HL-60 (cell line): ENCODE results near the gene HBA1.
"Not testable (repeated sequence)": the region's sequence is repeated elsewhere in the genome, so short reads cannot be mapped to it uniquely, and the experiment has no call there.

ENCODE experiments used
- DNase-seq, 2 experiments: peaks; one replicate each; pipeline ENCODE4 v3.0.0-alpha.2; 2010 to 2020; ENCODE audit warnings: low read depth in 1 of 2, low spot score in 1 of 2
- H3K27ac ChIP-seq: fragments of 250-450 bp; sonication (Bioruptor Pico); replicated peaks from 2 replicates; pipeline ENCODE4 v1.5.1; 2020; ENCODE audit warnings: mild to moderate bottlenecking, moderate library complexity
- H3K27me3 ChIP-seq: fragments of 250-450 bp; sonication (Bioruptor Pico); 2 replicates; pipeline ENCODE4 v1.5.1; 2021; ENCODE audit warnings: mild to moderate bottlenecking, moderate library complexity; ENCODE audit not compliant: insufficient read depth, poor library complexity, severe bottlenecking
- H3K4me3 ChIP-seq: replicated peaks from 2 replicates; pipeline ENCODE4 v1.5.1; 2011; ENCODE audit warnings: mild to moderate bottlenecking, control low read depth, low read length; ENCODE audit not compliant: insufficient read depth
- GABPA ChIP-seq: IDR thresholded peaks from 2 replicates; pipeline ENCODE4 v1.6.1; 2012; ENCODE audit warnings: low read depth
- TF ChIP-seq, protein P1 (sequence below): IDR thresholded peaks from 2 replicates; pipeline ENCODE4 v1.6.1; 2012; ENCODE audit warnings: low read depth; ENCODE audit not compliant: insufficient replicate concordance

The HBA1 gene

GRCh38 chr16:170088-170507 lies 6.4 kb upstream of the HBA1 start:
- H3K27me3 ChIP-seq, result peaks cover 62% of the 10 kb centered on the region
- TF ChIP-seq, protein P1, sequence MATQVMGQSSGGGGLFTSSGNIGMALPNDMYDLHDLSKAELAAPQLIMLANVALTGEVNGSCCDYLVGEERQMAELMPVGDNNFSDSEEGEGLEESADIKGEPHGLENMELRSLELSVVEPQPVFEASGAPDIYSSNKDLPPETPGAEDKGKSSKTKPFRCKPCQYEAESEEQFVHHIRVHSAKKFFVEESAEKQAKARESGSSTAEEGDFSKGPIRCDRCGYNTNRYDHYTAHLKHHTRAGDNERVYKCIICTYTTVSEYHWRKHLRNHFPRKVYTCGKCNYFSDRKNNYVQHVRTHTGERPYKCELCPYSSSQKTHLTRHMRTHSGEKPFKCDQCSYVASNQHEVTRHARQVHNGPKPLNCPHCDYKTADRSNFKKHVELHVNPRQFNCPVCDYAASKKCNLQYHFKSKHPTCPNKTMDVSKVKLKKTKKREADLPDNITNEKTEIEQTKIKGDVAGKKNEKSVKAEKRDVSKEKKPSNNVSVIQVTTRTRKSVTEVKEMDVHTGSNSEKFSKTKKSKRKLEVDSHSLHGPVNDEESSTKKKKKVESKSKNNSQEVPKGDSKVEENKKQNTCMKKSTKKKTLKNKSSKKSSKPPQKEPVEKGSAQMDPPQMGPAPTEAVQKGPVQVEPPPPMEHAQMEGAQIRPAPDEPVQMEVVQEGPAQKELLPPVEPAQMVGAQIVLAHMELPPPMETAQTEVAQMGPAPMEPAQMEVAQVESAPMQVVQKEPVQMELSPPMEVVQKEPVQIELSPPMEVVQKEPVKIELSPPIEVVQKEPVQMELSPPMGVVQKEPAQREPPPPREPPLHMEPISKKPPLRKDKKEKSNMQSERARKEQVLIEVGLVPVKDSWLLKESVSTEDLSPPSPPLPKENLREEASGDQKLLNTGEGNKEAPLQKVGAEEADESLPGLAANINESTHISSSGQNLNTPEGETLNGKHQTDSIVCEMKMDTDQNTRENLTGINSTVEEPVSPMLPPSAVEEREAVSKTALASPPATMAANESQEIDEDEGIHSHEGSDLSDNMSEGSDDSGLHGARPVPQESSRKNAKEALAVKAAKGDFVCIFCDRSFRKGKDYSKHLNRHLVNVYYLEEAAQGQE, result peak; percentile 88
- H3K27ac ChIP-seq, H3K4me3 ChIP-seq: not testable (repeated sequence)
- DNase-seq, result peak in 1 of 2 experiments; percentile 14

- Histone ChIP-seq H3K27ac (no peak overlapping the region), H3K27me3 (peaks cover 61% of the 10 kb centered on the region)
- no peak for DNase-seq
These were observed 5.7 kb upstream of the HBA1 start for GRCh38 chr16:170788-171187.

GRCh38 chr16:172374-172941 lies 4.0 kb upstream of the HBA1 start, which contains the start of gene HBA2:
Gene HBA2 (plus strand): TSS chr16:172876. CDS start chr16:172913, 37 bp downstream.
- not testable (repeated sequence) for H3K4me3 ChIP-seq, DNase-seq, H3K27ac ChIP-seq
- peaks cover 51% of the 10 kb centered on the region for H3K27me3 ChIP-seq

More at GRCh38 chr16:170788-171187, 5.7 kb upstream of the HBA1 start:
- no peak for TF ChIP-seq GABPA
- TF ChIP-seq, protein P1, result peak; percentile 18
- H3K4me3 ChIP-seq, result no peak overlapping the region

DNA sequence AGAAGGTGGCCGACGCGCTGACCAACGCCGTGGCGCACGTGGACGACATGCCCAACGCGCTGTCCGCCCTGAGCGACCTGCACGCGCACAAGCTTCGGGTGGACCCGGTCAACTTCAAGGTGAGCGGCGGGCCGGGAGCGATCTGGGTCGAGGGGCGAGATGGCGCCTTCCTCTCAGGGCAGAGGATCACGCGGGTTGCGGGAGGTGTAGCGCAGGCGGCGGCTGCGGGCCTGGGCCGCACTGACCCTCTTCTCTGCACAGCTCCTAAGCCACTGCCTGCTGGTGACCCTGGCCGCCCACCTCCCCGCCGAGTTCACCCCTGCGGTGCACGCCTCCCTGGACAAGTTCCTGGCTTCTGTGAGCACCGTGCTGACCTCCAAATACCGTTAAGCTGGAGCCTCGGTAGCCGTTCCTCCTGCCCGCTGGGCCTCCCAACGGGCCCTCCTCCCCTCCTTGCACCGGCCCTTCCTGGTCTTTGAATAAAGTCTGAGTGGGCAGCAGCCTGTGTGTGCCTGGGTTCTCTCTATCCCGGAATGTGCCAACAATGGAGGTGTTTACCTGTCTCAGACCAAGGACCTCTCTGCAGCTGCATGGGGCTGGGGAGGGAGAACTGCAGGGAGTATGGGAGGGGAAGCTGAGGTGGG lies 3.1 kb upstream of the HBA1 start:
- H3K27ac ChIP-seq, DNase-seq, H3K4me3 ChIP-seq: not testable (repeated sequence)
- H3K27me3 ChIP-seq, result peaks cover 51% of the 10 kb centered on the region

GRCh38 chr16:173928-174769 lies 2.3 kb upstream of the HBA1 start:
- not testable (repeated sequence) for H3K4me3 ChIP-seq, DNase-seq, H3K27ac ChIP-seq
- TF ChIP-seq, protein P1, result peak; percentile 72
- peaks cover 57% of the 10 kb centered on the region for H3K27me3 ChIP-seq
